ENCODE measurements around the gene XPNPEP1. TPM values are rescaled to one million over a fixed set of nuclear protein-coding genes. Genes with fewer than 3 reads are reported as not detected.
A peak's percentile ranks its signal among the peaks of the same experiment; 100 is the strongest.

The XPNPEP1 gene
- total RNA-seq, 2 experiments from 2014 or later = 83.2 to 87.3 TPM

DNA sequence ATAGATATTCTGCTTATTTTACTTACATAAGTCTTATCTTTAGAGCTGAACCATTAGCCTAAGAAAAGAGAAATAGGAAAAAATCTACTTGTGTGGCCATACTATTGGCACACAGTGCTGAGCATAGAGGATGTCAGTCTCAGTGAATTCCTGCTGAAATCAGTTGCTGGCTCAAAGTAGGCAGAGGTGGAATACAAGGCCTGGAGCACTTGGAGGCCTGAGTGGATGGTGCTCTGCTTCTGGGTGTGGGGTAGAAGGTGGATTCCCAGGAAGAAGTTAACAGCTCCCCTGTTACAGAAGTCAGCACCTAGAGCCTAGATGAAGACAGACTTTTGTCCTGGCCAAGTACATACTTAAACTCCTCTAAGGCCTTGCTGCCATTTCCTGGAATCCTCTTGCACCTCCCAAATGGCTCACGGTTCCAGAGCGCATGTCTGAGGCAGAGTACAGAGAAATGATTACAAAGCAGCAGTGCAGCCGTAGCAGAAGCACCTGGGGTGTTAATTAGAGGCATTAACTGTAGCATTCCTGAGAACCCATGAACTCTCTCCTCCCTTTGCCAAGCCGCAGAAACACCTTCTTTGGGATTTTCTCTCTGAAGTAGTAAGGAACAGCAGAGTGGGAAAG, 18.0 kb upstream of the XPNPEP1 start:
- H3K27me3 Mint-ChIP-seq = no peaks in the 10 kb centered on the region
- POLR2A ChIA-PET = no interaction called here
- H3K9me3 Mint-ChIP-seq = no peaks in the 10 kb centered on the region
- H3K4me1 Mint-ChIP-seq = peaks cover 4% of the 10 kb centered on the region
- DNase-seq = no peak
- H3K4me3 Mint-ChIP-seq = no peak overlapping the region
- no peaks in the 10 kb centered on the region for H3K36me3 Mint-ChIP-seq (ENCODE audit: low read depth)
- H3K27ac Mint-ChIP-seq = no peak overlapping the region
- CTCF ChIA-PET = interaction anchor here (0.6 kb wide), 1 partner anchor 105 kb away, joined by 3 read pairs; no protein-coding TSS in a partner anchor

- no peak for DNase-seq
- Mint-ChIP-seq H3K4me3 (no peak overlapping the region), H3K4me1 (peaks cover 11% of the 10 kb centered on the region), H3K9me3 (no peaks in the 10 kb centered on the region), H3K27ac (no peak overlapping the region), H3K36me3 (ENCODE audit: low read depth) (no peaks in the 10 kb centered on the region), H3K27me3 (no peaks in the 10 kb centered on the region)
- ChIA-PET CTCF (interaction anchor here (1.0 to 1.3 kb wide), 2 partner anchors 12 to 57 kb away, joined by 3 read pairs; no protein-coding TSS in a partner anchor), POLR2A (no interaction called here)
These were observed 17.2 kb upstream of the XPNPEP1 start for GRCh38 chr10:109940553-109940952.

- no peak overlapping the region for H3K27ac Mint-ChIP-seq
- H3K4me3 Mint-ChIP-seq = no peak overlapping the region
- no peaks in the 10 kb centered on the region for H3K36me3 Mint-ChIP-seq (ENCODE audit: low read depth)
- H3K9me3 Mint-ChIP-seq = no peaks in the 10 kb centered on the region
- no peak for DNase-seq
- H3K4me1 Mint-ChIP-seq = peaks cover 15% of the 10 kb centered on the region
- no peaks in the 10 kb centered on the region for H3K27me3 Mint-ChIP-seq
- ChIA-PET POLR2A (no interaction called here), CTCF (interaction anchor here (1.0 to 1.3 kb wide), 2 partner anchors 11 to 57 kb away, joined by 3 read pairs; no protein-coding TSS in a partner anchor)
These were observed 16.8 kb upstream of the XPNPEP1 start for GRCh38 chr10:109940117-109940516.

DNA sequence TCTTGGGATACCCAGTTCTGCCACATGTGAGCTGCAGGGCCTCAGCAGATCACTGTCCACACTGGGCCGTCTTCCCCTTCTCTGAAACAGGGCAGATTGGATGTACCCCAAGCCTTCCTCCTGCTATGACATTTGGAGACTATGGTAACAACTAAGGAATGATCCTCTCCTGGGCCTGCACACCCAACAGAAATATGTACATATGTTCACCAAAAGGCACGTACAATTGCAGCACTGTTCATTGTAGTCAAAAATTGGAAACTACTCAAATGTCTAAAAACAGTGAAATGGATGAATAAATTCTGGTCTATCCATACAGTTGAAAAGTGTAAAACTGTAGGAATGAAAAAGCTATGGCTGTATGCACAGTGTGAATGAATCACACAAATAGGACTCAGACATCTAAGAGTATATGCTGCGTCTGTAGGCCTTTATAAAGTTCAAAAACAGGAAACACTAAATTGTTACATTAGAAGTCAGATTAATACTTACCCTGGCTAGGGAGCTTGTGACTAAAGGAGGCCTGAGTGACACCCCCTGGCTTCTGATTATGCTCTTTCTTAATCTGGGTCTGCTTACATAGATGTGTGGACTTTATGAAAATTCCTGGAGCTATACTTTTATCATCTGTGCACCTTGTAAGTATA, 16.1 kb upstream of the XPNPEP1 start:
- Mint-ChIP-seq H3K4me1 (peaks cover 22% of the 10 kb centered on the region), H3K9me3 (no peaks in the 10 kb centered on the region), H3K4me3 (no peak overlapping the region), H3K27me3 (no peaks in the 10 kb centered on the region), H3K36me3 (ENCODE audit: low read depth) (no peaks in the 10 kb centered on the region), H3K27ac (no peak overlapping the region)
- POLR2A ChIA-PET = no interaction called here
- no peak for DNase-seq
- CTCF ChIA-PET = interaction anchor here (0.8 to 2.6 kb wide), 8 partner anchors 9 to 344 kb away, joined by 3 to 6 read pairs (median 3); no protein-coding TSS in a partner anchor

- Mint-ChIP-seq H3K36me3 (ENCODE audit: low read depth) (no peaks in the 10 kb centered on the region), H3K4me1 (peaks cover 36% of the 10 kb centered on the region), H3K4me3 (no peak overlapping the region), H3K27me3 (no peaks in the 10 kb centered on the region), H3K27ac (no peak overlapping the region), H3K9me3 (no peaks in the 10 kb centered on the region)
- DNase-seq = no peak
- POLR2A ChIA-PET = no interaction called here
- CTCF ChIA-PET = interaction anchor here (2.6 kb wide), 1 partner anchor 11 kb away, joined by 6 read pairs; no protein-coding TSS in a partner anchor
These were observed 14.3 kb upstream of the XPNPEP1 start for GRCh38 chr10:109937460-109938065.

- H3K9me3 Mint-ChIP-seq = no peaks in the 10 kb centered on the region
- DNase-seq = peak; percentile 20
- H3K36me3 Mint-ChIP-seq (ENCODE audit: low read depth) = no peaks in the 10 kb centered on the region
- POLR2A ChIA-PET = interaction anchor here (1.5 kb wide), 1 partner anchor 12 kb away, joined by 6 read pairs; the partner anchor contains the start of gene XPNPEP1
- H3K27ac Mint-ChIP-seq = peak overlapping the region; percentile 96
- no peaks in the 10 kb centered on the region for H3K27me3 Mint-ChIP-seq
- H3K4me1 Mint-ChIP-seq = peaks cover 40% of the 10 kb centered on the region
- CTCF ChIA-PET = interaction anchor here (0.5 to 1.1 kb wide), 4 partner anchors 12 to 202 kb away, joined by 3 to 5 read pairs (median 4); partner anchors contain the start of gene XPNPEP1
- H3K4me3 Mint-ChIP-seq = peak overlapping the region; percentile 68
These were observed 11.9 kb upstream of the XPNPEP1 start for GRCh38 chr10:109934958-109935793.

DNA sequence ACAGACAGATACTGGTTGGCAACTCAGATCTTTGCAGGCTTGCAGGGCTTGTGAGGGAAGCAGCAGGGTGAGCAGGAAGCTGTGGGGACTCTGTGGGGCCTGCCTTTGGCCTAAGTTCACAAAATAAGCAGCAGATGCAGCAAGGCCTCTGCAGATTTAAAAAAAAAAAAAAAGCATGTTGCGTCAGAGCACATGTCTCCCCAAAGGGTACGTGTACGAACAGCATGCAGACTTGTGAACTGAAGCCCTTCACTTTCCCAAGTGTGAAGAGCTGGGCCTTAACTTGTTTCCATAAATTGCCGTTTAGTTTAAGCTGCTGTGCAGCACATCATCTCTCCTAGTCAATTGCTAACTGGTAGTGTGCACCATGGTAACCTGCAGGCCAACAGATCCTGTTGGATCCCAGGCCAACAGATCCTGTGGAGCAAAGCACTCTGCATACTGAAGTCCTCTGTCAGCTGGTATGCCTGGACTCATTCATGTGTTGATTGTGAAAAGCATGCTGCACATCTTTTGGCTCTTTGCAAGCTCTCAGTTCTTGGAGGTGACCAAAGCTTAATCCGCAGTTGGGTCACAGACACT, 10.8 kb upstream of the XPNPEP1 start:
- Mint-ChIP-seq H3K4me1 (peaks cover 40% of the 10 kb centered on the region), H3K27me3 (peaks cover 2% of the 10 kb centered on the region), H3K4me3 (no peak overlapping the region), H3K27ac (peak overlapping the region; percentile 96), H3K36me3 (ENCODE audit: low read depth) (peaks cover 1% of the 10 kb centered on the region), H3K9me3 (no peaks in the 10 kb centered on the region)
- POLR2A ChIA-PET = interaction anchor here (1.5 kb wide), 1 partner anchor 11 kb away, joined by 6 read pairs; the partner anchor contains the start of gene XPNPEP1
- CTCF ChIA-PET = interaction anchor here (0.6 to 2.1 kb wide), 4 partner anchors 9 to 280 kb away, joined by 3 to 6 read pairs (median 5); no protein-coding TSS in a partner anchor
- DNase-seq = peak; percentile 61

DNA sequence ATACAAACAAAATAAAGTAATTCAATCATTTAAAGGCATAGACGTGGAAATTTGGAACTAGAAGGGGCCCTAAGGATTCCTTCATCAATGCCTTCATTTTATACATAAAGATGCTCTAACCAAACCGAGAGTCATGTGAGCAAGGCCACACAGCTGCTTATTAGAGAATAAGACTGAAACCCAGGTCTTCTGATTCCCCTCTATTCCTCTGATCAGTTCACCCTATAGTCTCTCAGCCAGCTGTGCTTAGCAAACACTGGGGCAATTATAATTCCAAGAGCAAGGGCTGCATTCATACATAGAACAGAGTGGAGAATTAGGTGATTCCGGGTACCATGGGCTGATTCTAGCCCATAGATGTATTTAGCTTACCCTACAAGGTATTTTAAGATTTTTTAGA, 9.7 kb upstream of the XPNPEP1 start:
- peaks cover 2% of the 10 kb centered on the region for H3K27me3 Mint-ChIP-seq
- H3K4me3 Mint-ChIP-seq = no peak overlapping the region
- peak overlapping the region; percentile 25 for H3K27ac Mint-ChIP-seq
- peaks cover 40% of the 10 kb centered on the region for H3K4me1 Mint-ChIP-seq
- DNase-seq = no peak
- CTCF ChIA-PET = interaction anchor here (0.6 to 2.1 kb wide), 2 partner anchors 8 to 121 kb away, joined by 5 to 6 read pairs; no protein-coding TSS in a partner anchor
- peaks cover 1% of the 10 kb centered on the region for H3K36me3 Mint-ChIP-seq (ENCODE audit: low read depth)
- no peaks in the 10 kb centered on the region for H3K9me3 Mint-ChIP-seq
- POLR2A ChIA-PET = no interaction called here

DNA sequence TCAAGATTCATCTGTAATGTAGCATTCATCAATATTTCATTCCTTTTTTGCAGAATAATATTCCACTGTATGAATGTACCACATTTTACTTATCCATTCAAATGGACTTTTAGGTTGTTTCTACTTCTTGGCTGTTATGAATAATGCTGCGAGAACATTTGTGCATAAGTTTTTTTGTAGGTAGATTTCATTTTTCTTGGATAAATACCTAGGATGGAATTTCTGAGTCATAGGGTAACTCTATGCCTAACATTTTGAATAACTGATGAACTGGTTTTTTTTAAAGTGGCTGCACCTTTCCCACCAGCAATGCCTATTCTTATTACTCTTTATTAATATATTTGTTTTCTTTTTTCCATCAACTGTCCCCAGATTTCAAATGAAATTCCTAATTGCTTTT, 9.1 kb upstream of the XPNPEP1 start:
- Mint-ChIP-seq H3K27ac (no peak overlapping the region), H3K27me3 (peaks cover 2% of the 10 kb centered on the region), H3K4me1 (peaks cover 40% of the 10 kb centered on the region), H3K4me3 (no peak overlapping the region), H3K9me3 (no peaks in the 10 kb centered on the region), H3K36me3 (ENCODE audit: low read depth) (peaks cover 1% of the 10 kb centered on the region)
- ChIA-PET CTCF (interaction anchor here (0.6 kb wide), 1 partner anchor 122 kb away, joined by 6 read pairs; no protein-coding TSS in a partner anchor), POLR2A (no interaction called here)
- no peak for DNase-seq

DNA sequence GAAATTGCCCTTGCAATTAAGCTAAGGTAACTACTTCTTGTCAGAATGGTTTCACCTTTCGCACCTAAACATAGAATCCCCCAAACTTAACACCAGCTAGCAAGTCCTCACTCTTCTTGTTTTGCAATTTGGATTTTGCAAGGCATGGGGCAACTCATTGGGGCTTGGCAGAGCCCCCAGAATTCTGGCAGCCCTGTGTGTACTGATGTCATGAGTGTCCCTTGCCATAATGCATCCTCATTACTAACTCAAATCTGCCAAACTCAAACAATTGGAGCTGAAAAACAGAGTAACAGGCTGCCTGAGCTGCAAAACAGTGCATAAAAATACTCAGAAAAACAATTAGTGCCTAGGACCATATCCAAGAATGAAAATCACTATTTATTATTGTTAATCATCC, 7.9 kb upstream of the XPNPEP1 start:
- H3K9me3 Mint-ChIP-seq = no peaks in the 10 kb centered on the region

GRCh38 chr10:109929501-109930219, 6.3 kb upstream of the XPNPEP1 start:
- no peaks in the 10 kb centered on the region for H3K9me3 Mint-ChIP-seq
- ChIA-PET POLR2A (no interaction called here), CTCF (interaction anchor here (1.1 kb wide), 1 partner anchor 10 kb away, joined by 3 read pairs; no protein-coding TSS in a partner anchor)
- H3K4me3 Mint-ChIP-seq = no peak overlapping the region
- no peak for DNase-seq
- peaks cover 5% of the 10 kb centered on the region for H3K27me3 Mint-ChIP-seq
- H3K4me1 Mint-ChIP-seq = peaks cover 25% of the 10 kb centered on the region
- no peak overlapping the region for H3K27ac Mint-ChIP-seq
- peaks cover 1% of the 10 kb centered on the region for H3K36me3 Mint-ChIP-seq (ENCODE audit: low read depth)

More for the DNA sequence above, 7.9 kb upstream of the XPNPEP1 start:
- peaks cover 1% of the 10 kb centered on the region for H3K36me3 Mint-ChIP-seq (ENCODE audit: low read depth)
- peaks cover 37% of the 10 kb centered on the region for H3K4me1 Mint-ChIP-seq
- H3K4me3 Mint-ChIP-seq = no peak overlapping the region
- H3K27me3 Mint-ChIP-seq = peaks cover 5% of the 10 kb centered on the region
- POLR2A ChIA-PET = no interaction called here
- CTCF ChIA-PET = no interaction called here
- DNase-seq = no peak
- no peak overlapping the region for H3K27ac Mint-ChIP-seq
